Sciatic nerve (tissue), 2 donors: ENCODE measurements around the gene CDK9. TPM values are rescaled to one million over a fixed set of nuclear protein-coding genes. Genes with fewer than 3 reads are reported as not detected.
"Not testable (repeated sequence)": the region's sequence is repeated elsewhere in the genome, so short reads cannot be mapped to it uniquely, and the experiment has no call there.

Source experiments
- ATAC-seq: fragments of 200-7000 bp; cut with Tn5 transposase; one replicate; pipeline ENCODE4 v1.9.1; 2020; ENCODE audit warnings: mild to moderate bottlenecking, moderate library complexity
- DNase-seq: peaks from one replicate; pipeline ENCODE4 v3.0.0-alpha.2; 2020; ENCODE audit warnings: low spot score
- intact Hi-C: fragments of 100-400 bp; cut with DNase I; formaldehyde crosslinking; loops from one replicate; pipeline ENCODE4 v1.14.2; 2022
- total RNA-seq: library from RNA; stranded (reverse); fragmentation: NEBNext Ultra II Directional; extraction: Animal tissue kit (Norgen Biotek cat#: 25700); gene quantifications from one replicate; pipeline ENCODE4 v1.2.1, GENCODE V29; 2021
- donor health status: DM: no; HTN: no; CAD: no.
- donor health status: DM: no; HTN: no; CAD: no.

Gene CDK9
- total RNA-seq, 1 donor from 2014 or later = 127 TPM

DNA sequence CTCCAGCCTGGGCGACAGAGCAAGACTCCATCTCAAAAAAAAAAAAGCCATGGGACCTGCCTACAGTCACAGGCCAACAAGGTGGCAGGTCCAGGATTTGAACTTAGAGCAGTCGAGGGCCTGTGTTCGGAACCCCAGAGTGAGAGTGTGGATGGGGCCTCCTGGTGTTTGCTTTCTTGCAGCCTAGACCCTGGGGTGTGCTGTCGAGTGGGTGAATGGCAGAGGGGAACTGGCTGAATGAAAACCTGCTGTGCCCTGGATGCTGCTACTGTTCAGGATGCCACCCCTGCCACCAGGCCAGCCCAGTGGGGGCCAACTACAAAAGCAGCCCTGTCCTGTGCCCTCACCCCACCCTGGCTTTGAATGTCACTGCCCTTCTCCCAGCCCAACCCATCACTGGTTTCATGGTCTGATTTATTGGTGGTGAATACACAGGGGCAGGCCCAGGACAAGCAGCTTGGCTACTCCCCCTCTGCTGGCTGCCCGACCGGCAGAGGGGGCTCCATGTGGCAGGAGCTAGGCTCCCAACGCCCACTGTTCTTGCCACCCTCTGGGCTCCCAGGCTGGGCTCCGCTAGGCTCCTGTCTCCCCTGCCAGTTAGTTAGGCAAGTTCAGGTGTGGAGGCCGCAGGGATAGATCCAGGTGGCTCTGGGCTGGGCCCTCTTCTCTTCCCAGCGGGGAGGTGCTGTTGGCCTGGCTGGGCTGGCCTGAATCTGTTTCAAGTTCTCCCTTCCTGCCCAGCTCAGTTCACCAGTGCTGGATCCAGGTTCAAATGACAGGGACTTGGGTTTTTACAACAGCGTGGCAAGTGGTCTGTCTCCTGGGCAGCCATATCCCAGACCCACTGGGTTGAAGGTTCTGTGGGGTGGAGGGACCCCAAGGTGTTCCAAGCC is 29.0 kb downstream of the CDK9 start:
- ATAC-seq (no peak), DNase-seq (no peak)
- intact Hi-C loops = no loop called here

GRCh38 chr9:127815512-127816361 is 29.9 kb downstream of the CDK9 start:
- ATAC-seq (peak; percentile 3), DNase-seq (no peak)
- intact Hi-C loops = no loop called here

DNA sequence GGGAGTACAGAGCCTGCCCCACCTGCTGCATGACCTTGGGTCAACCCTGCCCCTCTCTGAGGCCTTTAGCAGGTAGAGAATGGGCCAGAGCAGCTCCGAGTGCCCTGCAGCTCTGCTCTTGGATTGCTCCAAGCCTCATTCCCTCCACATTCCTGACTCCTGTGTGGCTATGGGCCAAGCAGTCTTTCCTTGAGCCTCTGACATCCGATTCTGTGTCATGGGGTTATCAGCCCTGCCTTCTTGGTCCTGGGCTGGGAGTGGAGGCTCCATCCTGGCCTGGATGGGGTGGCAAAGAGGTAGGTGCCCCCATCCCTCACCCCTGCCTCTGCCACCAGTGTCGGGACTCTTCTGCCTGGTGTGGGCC is 30.5 kb downstream of the CDK9 start:
- DNase-seq (no peak), ATAC-seq (no peak)
- intact Hi-C loops = no loop called here

GRCh38 chr9:127816728-127817127 is 30.9 kb downstream of the CDK9 start:
- DNase-seq = no peak
- intact Hi-C loops = no loop called here
- peak; percentile 2 for ATAC-seq

GRCh38 chr9:127817881-127818434 is 32.1 kb downstream of the CDK9 start:
- ATAC-seq (no peak), DNase-seq (no peak)
- intact Hi-C loops = no loop called here

DNA sequence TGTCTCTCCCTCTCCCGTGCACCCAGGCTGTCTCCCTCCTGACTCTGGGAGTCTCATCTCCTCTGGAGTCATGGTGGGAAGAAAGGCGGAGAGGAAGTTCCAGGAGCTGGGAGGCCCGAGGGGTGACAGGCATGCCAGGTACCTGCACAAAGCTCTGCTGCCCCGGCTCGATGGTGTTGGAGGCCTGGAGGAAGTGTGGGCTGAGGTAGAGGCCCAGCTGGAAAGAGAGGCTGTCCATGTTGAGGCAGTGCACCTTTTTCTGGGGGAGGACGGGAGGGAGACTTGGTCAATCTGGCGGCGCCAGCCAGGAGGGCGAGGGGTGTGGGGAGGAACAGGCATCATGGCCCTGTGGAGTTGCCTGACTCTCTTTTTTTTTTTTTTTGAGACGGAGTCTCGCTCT is 32.7 kb downstream of the CDK9 start:
- ATAC-seq (no peak), DNase-seq (no peak)
- intact Hi-C loops = no loop called here

DNA sequence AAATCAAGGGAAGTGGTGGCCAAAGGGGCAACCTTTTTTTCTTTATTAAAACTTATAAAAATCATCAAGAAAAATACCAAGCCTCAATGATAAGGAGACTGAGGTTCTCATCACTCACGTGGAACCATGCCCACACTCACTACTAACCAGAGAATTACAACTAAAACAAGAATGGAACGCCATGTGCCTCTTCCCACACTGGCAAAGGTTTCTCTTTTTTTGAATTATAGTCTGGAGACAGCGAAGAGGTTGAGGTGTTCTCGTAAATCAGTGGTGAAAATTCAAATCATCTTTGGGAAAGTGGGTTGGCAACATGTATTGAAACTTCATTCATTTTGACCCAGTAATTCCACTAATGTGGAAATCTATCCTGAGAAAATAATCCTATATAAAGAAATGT is 36.3 kb downstream of the CDK9 start:
- no peak for DNase-seq
- ATAC-seq = no peak
- intact Hi-C loops = no loop called here

DNA sequence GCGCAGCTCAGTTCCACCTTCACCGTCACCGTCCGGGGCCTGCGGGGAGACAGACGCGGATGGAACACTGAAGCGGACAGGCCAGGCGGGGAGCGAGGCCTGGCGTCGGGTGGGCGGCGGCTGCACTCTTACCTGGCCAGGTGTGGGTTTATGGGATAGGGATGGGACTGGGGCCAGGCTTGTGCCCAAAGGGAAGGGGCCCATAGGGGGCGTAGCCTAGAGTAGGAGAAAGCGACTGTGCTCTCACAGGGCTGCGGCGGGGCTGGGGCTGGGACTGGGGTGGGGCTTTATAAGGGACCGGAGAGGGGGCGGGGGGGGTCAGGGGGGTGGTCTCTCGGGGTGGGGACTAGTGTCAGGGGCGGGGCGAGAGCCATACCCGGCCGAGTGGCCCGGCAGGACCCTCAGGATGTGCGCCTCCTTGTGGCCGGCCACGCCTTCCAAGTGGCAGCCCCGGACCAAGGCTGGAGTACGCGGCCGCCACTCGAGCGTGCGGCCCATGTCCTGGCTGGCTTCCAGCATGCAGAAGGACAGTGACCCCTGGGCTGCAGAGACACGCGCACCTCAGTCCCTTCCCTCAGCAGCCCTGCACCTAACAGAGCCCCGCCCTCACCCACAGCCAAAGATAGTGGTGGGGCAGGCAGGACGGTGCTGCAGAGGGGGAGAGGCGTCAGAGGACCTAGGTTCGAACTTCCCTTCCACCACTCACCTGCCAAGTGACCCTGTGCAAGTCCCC is 39.7 kb downstream of the CDK9 start:
- DNase-seq (no peak), ATAC-seq (no peak)
- intact Hi-C loops = no loop called here

DNA sequence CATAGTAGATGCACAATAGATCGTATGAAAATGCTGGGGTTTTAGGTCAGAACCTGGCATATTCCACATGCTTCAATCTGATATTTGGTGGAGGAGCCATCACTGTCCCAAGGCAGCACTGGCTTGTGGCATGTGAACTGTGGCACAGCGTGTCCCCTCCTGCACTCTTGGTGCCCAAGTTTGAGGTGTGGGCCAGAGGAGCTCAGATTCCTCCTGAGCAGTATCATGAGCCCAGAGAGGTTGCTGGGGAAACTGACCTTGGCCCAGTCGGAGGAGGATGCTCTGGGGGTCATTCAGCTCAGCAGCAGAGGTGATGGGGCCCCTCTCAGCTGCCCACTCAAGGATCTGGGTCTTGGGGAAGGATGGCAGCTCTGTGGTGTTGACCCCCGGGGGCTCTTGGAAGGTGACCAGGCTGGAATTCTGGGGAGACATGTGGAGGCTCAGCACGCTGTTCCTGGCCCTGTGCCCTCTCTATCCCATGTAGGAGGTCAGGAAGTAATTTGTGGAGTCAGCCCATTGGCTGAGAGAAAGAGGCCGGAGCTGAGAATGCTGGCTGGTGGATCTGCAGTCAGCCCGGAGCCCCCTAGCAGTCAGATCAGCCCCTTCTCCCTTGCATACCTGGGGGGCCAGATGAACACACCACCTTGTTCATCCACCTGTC is 40.5 kb downstream of the CDK9 start:
- ATAC-seq = no peak
- DNase-seq = no peak
- intact Hi-C loops = no loop called here

DNA sequence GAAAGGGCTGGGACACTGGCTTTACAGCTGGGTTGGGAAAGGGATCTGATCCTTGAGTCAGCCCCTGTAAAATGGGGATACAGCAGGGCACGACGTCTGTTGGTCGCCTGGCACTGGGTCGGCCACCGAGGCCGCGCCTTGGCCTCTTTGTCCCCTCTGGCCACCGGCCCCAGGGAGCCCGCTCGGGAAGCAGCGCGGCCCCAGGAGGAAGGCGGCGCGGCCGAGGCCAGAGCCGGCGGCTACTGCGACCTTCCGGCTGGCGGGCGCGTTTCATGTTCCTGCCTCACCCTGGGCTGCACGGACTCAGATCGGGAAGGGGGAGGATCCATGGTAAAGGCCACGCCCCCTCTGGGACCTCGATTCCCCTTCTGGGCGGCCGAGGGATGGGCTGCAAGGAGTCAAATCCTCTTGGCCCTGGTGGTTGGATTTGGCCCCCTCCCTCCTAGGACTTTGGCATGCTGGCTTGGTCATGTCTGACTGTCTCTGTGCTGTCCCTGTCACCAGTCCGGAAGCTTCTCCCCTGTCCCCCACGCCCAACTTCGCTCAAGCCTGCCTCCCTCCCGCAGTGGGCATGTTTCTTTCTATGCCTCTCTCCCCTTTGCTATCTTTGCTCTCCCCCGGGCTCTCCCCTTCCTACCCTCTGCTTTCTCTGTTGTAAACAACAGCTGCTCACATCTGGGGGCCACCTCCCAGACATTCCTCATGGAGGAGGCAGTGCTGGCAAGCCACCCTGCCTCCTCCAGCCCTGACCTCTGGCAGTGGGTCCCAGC is 42.6 kb downstream of the CDK9 start:
- peak; percentile 94 for ATAC-seq
- peak; percentile 96 for DNase-seq
- intact Hi-C loops = no loop called here

GRCh38 chr9:127829205-127829906 is 43.5 kb downstream of the CDK9 start:
- DNase-seq (no peak), ATAC-seq (no peak)
- intact Hi-C loops = no loop called here

DNA sequence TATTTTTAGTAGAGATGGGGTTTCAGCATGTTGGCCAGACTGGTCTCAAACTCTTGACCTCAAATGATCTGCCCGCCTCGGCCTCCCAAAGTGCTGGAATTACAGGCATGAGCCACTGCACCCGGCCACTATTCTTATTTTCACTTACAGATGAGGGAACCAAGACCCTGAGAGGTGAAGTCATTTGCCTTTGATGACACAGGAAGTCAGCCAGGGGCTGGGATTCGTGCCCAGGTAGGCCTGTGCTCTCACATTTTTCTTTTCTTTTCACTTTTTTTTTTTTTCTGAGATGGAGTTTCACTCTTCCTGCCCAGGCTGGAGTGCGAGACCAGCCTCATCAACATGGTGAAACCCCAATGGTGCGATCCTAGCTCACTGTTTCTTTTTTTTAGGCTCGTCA is 46.4 kb downstream of the CDK9 start:
- DNase-seq = no peak
- intact Hi-C loops = no loop called here
- no peak for ATAC-seq

GRCh38 chr9:127833555-127833954 is 47.7 kb downstream of the CDK9 start:
- intact Hi-C loops = no loop called here
- peak; percentile 36 for ATAC-seq

DNA sequence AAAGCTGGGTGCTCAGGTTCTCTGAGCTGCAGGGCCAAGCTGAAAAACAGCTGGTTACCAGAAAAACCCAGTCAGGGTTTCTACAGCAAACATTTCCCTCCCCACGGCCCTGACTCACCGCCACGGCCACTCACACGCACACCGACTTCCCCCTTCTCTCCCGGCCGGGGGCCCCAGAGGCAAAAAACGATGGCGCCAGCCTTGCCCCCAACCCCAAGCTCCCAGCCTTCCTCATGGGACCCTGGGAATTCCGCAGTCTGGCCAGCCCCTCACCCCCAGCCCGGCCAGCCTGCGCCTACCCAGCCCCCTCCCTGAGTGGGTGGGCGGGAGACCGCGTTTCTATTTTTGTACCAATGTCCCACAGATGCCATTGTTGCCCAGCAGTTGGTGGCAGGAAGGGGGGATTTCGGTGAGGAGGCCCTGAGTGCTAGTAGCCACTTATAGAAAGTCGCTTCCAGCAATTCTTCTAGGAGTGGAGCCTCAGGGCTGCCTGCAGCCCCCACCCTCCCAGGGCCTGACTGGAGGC is 50.2 kb downstream of the CDK9 start:
- peak; percentile 26 for ATAC-seq
- intact Hi-C loops = no loop called here
- no peak for DNase-seq

More at GRCh38 chr9:127833555-127833954, 47.7 kb downstream of the CDK9 start:
- no peak for DNase-seq

DNA sequence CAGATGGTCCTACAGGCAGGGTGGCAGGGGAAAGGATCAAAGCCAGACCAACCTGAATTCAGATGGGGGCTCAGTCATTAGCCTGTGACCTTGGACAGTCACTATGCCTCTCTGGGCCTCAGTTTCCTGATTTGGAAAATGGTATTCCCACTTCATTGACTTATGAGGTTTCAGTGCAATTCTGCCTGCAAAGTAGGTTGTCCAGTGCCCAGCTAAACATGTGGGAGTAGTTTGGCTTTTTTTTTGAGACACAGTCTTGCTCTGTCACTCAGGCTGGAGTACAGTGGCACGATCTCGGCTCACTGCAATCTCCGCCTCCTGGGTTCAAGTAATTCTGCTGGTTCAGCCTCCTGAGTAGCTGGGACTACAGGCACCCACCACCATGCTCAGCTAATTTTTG is 50.7 kb downstream of the CDK9 start:
- ATAC-seq, DNase-seq, intact Hi-C loops: not testable (repeated sequence)

GRCh38 chr9:127837346-127837745 is 51.5 kb downstream of the CDK9 start:
- DNase-seq = no peak
- intact Hi-C loops = no loop called here
- ATAC-seq = no peak

- DNase-seq (peak; percentile 85), ATAC-seq (peak; percentile 72)
- intact Hi-C loops = no loop called here
Measured at GRCh38 chr9:127838375-127839078, 52.7 kb downstream of the CDK9 start.
